ENCODE measurements around the gene NR2F2. TPM values are rescaled to one million over a fixed set of nuclear protein-coding genes. Genes with fewer than 3 reads are reported as not detected.

Gene NR2F2
- total RNA-seq, 1 donor from 2014 or later = 135 TPM

DNA sequence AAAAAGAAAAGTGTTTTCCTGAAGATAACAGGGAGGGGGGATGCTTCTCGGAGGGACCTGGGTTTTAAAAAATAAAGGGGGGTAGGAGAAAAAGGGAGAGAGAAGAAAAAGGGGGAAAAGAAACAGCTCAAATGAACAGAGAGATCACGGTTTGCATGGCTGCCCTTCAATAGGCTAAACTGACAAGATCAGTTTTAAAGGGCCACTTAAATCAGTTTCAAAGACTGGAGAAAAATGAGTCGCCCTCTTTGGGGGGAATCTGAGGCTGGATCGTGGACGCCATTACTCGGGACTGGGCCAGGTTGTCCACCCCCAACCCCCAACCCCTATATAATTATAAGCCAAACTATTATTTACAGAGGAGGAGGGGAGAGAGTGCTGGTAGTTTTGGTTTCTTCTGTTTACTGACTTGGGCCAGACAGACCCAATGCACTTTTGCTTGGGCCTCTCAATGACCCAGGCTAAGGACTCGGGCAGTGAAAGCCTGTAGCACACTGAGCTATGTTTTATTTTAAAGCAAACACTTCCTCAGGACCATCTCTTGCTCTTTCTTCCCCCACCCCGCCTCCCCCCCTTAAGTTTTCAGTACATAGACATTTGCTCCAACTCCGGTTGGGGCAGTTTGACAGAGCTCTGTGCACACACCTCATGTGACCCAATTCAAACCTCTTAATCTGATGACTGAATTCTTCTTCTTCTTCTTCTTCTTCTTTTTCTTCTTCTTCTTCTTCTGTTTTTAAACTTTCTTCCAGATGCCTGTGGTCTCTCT lies 6.3 kb downstream of the NR2F2 start:
- peaks cover 20% of the 10 kb centered on the region for H3K27me3 Mint-ChIP-seq

DNA sequence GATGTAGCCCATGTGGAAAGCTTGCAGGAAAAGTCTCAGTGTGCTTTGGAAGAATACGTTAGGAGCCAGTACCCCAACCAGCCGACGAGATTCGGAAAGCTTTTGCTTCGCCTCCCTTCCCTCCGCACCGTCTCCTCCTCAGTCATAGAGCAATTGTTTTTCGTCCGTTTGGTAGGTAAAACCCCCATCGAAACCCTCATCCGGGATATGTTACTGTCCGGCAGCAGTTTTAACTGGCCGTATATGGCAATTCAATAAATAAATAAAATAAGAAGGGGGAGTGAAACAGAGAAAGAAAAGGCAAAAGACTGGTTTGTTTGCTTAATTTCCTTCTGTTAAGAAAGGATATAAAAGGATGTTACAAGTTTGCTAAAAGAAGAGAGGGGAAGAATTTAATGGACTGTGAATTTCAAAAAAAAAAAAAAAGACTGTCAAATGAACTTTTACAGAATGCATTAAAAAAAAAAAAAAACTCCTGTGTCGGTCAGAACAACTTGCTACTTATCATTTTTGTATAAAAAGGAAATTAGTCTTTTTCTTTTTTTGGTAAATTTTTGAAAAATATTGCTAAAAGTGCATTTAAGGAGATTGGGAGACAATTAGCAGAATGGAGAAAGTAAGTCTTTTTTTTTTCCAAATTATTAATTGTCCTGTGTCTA lies 7.0 kb downstream of the NR2F2 start:
- DNase-seq (ENCODE audit: extremely low spot score, unreplicated experiment) = no peak
- Mint-ChIP-seq H3K4me3 (peak overlapping the region; percentile 95), H3K27me3 (peaks cover 22% of the 10 kb centered on the region), H3K9me3 (no peaks in the 10 kb centered on the region), H3K4me1 (ENCODE audit: unreplicated experiment) (peaks cover 49% of the 10 kb centered on the region), H3K36me3 (peaks cover 78% of the 10 kb centered on the region), H3K27ac (peak overlapping the region; percentile 93)
- TF ChIP-seq, protein P1, sequence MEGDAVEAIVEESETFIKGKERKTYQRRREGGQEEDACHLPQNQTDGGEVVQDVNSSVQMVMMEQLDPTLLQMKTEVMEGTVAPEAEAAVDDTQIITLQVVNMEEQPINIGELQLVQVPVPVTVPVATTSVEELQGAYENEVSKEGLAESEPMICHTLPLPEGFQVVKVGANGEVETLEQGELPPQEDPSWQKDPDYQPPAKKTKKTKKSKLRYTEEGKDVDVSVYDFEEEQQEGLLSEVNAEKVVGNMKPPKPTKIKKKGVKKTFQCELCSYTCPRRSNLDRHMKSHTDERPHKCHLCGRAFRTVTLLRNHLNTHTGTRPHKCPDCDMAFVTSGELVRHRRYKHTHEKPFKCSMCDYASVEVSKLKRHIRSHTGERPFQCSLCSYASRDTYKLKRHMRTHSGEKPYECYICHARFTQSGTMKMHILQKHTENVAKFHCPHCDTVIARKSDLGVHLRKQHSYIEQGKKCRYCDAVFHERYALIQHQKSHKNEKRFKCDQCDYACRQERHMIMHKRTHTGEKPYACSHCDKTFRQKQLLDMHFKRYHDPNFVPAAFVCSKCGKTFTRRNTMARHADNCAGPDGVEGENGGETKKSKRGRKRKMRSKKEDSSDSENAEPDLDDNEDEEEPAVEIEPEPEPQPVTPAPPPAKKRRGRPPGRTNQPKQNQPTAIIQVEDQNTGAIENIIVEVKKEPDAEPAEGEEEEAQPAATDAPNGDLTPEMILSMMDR (conservative IDR thresholded peaks at IDR 0.05) = no peak

More for the DNA sequence above, 6.3 kb downstream of the NR2F2 start:
- no peak for DNase-seq (ENCODE audit: extremely low spot score, unreplicated experiment)
- H3K27ac Mint-ChIP-seq = peak overlapping the region; percentile 93
- H3K4me1 Mint-ChIP-seq (ENCODE audit: unreplicated experiment) = peaks cover 44% of the 10 kb centered on the region
- TF ChIP-seq, protein P1 (conservative IDR thresholded peaks at IDR 0.05) = no peak
- H3K4me3 Mint-ChIP-seq = peak overlapping the region; percentile 95
- peaks cover 77% of the 10 kb centered on the region for H3K36me3 Mint-ChIP-seq
- H3K9me3 Mint-ChIP-seq = no peaks in the 10 kb centered on the region

DNA sequence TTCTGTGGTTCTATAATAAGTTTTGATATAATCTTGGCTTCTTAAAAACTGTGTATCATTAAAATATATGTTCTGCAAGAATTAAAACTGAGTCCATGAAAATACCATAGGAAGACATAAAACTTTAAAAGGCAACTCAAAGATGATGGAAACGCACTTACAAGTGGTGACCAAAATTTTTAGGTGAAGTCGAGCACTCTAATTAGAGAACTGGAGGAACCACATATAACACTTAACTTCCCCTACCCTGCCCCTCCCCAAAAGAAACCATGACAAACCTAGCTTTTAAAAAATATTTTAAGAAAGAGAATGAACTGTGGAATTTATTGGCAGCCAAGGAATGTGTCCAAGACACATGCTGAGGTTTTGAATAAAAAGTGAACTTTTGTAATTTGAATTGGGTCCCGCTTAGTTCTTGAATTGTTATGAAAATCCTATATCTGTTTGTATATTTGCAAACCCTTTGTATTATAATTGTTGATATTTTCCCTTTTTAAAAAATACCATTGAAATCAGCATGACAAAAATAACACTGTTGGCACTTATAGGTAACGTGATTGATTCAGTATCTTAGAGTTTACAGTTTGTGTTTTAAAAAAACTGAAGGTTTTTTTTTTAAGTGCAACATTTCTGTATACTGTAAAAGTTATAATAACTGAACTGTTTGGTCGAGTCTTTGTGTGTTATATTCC lies 7.7 kb downstream of the NR2F2 start:
- Mint-ChIP-seq H3K9me3 (no peaks in the 10 kb centered on the region), H3K4me1 (ENCODE audit: unreplicated experiment) (peaks cover 56% of the 10 kb centered on the region), H3K36me3 (peaks cover 77% of the 10 kb centered on the region), H3K27me3 (peaks cover 25% of the 10 kb centered on the region), H3K4me3 (peak overlapping the region; percentile 95), H3K27ac (peak overlapping the region; percentile 93)
- no peak for DNase-seq (ENCODE audit: extremely low spot score, unreplicated experiment)
- TF ChIP-seq, protein P1 (conservative IDR thresholded peaks at IDR 0.05) = no peak

DNA sequence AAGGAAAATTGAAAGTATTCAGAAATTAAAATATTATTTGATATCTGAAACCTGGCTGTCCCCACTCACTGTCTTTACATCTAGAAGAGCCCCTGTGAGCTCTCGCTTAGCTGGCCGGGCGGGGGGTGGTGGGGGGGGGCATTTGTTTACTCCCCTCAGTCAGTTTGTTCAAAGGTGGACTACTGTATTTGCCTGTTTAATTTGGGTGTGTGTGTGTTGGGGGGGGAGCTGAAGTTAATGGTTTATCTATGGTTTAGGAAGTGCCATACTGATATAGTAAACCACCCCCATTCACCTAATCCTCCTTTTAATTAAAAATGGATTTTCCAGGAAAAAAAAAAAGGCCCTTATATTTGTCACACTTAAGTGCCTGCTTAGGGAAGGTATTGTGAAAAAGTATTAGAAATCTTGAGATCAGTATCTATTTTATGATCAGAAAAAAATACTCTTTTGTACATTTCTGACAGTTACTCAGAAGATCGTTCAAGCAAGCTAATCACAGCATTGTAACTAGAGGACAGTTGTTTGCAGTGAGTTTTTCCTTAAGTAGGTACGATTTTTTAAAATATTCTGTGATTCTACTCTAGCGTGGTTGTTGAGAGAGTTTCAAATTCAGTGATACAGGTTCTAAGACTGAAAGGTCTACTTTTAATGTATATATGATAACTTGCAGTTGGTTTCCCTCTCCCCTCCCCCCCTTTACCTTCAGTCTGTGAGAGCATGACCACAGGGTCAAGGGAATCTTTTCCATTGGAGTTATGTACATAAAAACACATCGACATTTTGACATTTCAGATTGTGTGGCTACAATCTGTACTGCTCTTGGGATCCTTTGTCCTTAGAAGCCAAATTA lies 8.5 kb downstream of the NR2F2 start:
- H3K36me3 Mint-ChIP-seq = peaks cover 72% of the 10 kb centered on the region
- TF ChIP-seq, protein P1 (conservative IDR thresholded peaks at IDR 0.05) = no peak
- H3K27ac Mint-ChIP-seq = peak overlapping the region; percentile 93
- no peaks in the 10 kb centered on the region for H3K9me3 Mint-ChIP-seq
- no peak for DNase-seq (ENCODE audit: extremely low spot score, unreplicated experiment)
- H3K4me1 Mint-ChIP-seq (ENCODE audit: unreplicated experiment) = peaks cover 64% of the 10 kb centered on the region
- peaks cover 23% of the 10 kb centered on the region for H3K27me3 Mint-ChIP-seq
- H3K4me3 Mint-ChIP-seq = peak overlapping the region; percentile 95
